ENCODE data around the gene SURF6.
"Not testable (repeated sequence)": the region's sequence is repeated elsewhere in the genome, so short reads cannot be mapped to it uniquely, and the experiment has no call there.

SURF6 gene

DNA sequence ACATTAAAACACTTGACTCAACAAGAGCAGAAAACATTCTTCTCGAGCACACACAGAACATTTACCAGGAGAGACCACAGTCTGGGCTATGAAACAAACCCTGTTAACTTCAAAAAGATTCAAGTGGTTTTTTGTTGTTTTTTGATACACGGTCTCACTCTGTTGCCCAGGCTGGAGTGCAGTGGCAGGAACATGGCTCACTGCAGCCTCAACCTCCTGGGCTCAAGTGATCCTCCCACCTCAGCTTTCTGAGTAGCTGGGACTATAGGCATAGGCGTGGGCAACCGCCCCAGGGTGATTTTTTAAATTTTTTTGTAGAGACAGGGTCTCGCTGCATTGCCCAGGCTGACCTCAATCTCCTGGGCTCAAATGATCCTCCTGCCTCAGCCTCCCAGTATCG, 9.0 kb downstream of the SURF6 start:
- DNase-seq (ENCODE audit: low spot score), result not testable (repeated sequence)

DNA sequence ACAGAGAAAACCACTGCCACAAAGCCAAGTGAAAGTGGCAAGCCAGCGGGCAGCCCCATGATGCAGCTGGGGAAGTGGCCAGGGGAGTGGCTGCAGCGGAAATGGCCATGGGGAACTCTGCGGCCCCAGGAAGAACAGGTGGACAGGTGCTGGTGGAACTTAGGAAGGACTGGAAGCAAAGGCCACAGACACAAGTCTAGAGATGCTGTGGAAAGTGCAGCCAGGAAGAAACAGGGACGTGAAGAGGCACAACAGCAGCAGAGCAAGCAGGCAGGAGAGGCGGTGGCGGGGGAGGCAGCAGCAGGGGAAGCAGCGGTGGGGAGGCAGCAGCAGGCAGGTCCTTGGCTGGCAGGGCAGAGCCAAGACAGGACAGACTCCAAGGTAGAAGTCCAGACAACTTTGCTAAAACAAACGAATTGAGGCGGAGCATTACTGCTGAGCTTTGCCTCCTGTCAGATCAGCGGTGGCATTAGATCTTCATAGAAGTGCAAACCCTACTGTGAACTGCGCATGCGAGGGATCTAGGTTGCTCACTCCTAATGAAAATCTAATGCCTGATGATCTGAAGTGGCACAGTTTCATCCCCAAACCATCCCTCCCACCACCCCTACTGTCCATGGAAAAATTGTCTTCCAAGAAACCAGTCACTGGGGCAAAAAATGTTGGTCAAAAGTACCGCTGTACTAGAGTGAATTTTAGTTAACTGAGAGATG, 11.8 kb downstream of the SURF6 start:
- no peak for DNase-seq (ENCODE audit: low spot score)

DNA sequence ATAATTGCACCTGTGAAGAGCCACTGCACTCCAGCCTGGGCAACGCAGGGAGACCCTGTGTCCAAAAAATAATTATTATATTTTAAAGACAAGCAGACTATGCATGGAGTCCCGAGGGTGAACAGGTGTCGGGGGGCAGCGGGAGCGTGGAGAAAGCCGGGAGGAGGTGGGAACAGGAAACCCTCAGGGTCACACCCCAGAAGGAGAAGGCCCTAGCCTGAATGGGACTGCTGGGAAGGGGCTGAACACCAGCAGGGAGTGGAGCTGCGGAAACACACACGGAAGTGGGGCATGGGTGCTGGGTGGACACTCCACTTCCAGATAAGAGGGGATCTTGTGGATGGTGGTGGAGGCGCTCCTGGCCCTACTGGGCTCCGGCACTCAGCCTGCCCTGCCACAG, 12.8 kb downstream of the SURF6 start:
- no peak for DNase-seq (ENCODE audit: low spot score)

DNA sequence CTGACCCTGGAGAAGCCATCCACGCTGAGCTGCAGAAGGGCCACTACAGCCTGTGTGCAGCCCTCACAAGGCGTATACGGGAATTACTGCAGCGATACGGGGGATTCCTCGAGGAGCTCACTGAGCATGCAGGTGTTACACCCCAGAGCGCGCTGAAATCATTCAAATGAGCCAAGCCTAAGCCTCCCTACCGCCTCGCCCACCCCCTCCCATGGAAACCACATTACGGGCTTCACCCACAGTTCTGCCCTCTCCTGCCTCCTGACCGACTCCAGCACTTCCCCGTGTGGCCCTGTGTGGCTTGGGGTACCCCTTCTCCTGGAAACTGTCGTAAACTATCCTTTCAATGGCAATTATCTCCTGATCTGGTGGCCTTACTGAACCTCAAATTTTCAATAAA, 13.3 kb downstream of the SURF6 start:
- no peak for DNase-seq (ENCODE audit: low spot score)

DNA sequence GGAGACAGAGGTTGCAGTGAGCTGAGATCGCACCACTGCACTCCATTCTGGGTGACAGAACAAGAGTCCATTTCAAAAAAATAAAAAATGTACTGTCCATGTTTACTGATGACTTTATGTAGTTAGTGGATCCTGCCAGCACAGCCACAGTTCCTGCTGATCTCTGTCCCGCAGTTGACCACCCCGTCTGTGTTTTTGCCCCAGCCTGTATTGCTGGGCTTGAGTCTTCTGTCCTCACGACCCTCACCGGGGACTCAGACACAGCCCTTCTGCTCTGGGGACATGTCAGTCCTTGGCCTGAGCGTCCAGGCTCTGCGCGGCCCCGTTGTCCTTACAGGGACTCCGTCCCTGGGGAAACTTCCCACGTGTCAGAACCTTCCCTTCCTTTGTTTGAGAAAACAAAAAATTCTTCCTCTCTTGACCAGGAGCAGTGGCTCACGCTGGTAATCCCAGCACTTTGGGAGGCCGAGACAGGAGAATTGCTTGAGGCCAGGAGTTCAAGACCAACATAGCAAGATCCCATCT, 14.5 kb downstream of the SURF6 start:
- no peak for DNase-seq (ENCODE audit: low spot score)

DNA sequence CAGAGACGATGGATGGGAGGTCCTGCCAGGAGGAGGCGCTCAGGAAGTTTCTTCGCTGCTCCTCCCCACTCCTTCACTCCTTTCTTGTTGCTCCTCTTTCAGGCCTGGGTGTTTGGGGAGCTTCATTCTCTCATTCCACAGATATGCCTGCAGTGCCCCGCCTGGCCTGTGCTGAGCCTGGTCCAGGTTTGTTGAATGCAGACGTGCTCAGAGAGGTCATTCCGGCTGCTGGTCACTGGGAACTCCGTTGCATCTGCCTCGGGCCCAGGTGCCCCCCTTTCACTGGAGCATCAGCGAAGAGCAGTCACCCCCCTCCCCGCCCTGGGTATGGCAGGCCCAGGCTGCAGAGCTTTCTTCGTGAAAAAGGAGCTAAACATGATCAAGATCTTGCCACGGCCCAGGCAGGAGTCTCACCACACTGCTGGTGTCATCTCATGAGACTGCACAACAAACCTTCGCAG, 15.5 kb downstream of the SURF6 start:
- no peak for DNase-seq (ENCODE audit: low spot score)

DNA sequence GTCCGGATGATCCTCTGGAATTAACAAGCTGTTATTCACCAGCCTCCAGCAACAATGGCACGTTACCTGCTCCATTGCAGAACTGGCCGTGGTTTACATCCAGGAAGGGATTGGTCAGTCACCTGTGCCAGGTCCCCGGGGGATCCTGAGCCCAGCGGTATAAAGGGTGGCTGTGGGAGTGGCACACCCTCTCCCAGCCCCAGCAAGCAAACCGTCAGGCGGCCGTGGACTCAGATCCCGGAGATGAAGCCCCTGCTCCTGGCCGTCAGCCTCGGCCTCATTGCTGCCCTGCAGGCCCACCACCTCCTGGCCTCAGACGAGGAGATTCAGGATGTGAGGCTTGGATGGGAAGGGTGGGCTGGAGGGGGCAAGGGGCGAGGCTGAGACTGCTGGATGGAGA, 18.4 kb downstream of the SURF6 start:
- not testable (repeated sequence) for DNase-seq (ENCODE audit: low spot score)

DNA sequence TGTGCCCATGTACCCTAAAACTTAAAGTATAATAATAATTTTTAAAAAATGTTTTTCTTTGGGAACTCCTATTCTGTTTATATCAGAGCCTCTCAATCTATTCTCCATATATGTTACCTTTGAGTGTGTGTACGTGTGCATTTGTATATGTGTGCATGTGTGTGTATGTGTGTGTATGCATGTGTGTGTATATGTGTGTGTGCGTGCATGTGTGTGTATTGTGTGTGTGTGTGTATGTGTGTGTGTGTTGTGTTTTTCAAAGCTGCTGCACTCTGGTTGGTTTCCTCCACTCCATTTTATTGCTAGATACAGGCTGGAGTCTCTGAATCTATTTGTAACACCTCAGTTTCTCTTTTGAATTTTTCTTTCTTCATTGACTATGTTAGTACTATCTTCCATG, 20.0 kb downstream of the SURF6 start:
- DNase-seq (ENCODE audit: low spot score), result no peak

DNA sequence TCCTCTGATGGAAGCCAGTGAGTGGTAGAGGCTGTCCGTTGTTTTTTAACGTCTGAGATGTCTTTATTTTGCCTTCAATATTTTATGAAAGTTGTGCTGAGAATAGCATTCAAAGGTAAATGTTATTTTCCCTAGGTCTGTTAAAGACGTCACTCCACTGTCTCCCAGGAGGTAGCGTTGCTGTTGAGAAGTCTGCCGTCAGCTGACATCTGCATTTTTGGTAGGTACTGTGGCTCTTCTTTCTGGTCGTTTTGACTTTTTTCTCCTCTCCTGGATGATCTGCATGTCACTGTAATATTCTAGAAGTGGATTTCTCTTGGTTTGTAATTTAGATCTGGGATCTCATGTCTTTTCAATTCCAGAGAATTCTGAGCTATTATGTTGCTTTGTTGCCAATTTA, 26.4 kb downstream of the SURF6 start:
- DNase-seq (ENCODE audit: low spot score), result no peak

DNA sequence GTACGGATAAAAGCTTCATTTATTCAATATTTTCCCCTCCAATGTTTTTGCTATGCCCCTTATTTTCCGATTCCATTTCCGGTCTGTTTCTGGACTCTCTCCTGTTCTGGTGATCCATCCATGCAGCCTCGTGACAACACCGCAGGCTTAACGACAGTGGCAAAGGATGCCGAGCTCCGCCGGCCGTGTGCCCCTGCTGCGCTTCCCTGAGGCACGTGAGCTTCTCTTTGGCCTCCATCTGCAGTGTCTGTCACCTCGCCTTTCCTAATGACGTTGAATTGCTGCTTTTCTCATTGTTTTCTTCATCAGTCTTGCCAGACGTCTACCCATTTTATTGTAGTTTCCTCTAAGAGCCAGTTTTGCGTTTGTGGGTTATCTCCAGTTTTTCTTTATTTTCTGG, 28.7 kb downstream of the SURF6 start:
- no peak for DNase-seq (ENCODE audit: low spot score)

DNA sequence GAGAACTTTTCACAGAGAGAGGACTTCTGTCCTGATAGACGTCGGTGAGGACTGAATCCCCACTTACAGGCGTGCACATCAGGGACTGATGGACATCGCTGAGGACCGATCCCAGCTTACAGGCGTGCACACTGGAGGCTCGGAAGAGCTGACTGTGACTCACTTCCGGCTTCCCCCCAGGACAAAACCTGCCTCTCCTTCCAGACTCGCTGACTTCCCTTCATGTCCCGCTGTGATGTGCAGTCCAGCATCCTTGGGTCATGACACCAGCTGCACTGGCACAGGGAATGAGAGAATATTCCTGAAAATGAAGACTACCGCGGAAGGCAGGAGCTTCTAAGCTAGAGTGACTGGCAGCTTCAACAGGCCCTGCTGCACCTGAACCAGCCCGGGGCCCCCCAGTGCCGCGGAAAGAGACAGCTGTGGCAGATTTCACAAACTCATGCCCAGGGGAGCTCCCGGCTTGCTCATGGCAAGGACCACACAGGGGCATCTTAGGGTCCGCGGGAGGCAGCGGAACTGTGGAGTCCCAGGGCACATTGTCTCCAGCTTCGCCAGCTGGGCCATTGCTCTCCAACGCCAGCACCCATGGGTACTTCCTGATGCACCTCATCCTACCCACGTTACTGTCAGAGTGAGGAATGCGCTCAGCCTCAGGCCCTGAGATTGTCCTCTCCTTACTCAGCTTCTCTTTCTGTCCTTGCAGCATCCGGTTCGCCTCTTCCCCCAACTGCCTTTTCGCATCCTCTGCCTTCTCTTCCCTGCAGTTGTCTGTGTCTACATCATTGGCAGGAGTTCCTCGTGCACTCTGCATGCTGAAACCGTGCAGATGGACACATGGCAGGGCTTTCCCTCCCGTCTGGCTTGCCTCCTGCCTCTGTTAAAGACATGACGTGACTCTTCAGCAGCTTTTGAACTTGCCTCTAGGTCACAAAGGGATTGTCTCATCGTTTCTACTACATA, 29.5 kb downstream of the SURF6 start:
- no peak for DNase-seq (ENCODE audit: low spot score)

DNA sequence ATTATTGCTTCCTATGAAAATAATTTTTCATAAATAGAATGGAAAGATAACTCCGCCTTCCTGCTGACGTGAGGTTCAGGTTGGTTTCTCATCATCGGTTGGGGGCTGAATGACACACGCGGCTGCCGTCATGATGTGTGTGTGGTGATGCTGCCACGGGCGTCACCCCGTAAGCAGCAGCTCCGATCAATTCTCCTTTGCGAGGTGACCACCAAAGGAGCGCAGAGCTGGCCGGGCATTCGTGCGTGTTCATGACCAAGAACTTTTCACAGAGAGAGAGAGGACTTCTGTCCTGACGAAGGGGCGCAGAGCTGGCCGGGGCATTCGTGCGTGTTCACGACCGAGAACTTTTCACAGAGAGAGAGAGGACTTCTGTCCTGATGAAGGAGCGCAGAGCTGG, 30.3 kb downstream of the SURF6 start:
- no peak for DNase-seq (ENCODE audit: low spot score)

DNA sequence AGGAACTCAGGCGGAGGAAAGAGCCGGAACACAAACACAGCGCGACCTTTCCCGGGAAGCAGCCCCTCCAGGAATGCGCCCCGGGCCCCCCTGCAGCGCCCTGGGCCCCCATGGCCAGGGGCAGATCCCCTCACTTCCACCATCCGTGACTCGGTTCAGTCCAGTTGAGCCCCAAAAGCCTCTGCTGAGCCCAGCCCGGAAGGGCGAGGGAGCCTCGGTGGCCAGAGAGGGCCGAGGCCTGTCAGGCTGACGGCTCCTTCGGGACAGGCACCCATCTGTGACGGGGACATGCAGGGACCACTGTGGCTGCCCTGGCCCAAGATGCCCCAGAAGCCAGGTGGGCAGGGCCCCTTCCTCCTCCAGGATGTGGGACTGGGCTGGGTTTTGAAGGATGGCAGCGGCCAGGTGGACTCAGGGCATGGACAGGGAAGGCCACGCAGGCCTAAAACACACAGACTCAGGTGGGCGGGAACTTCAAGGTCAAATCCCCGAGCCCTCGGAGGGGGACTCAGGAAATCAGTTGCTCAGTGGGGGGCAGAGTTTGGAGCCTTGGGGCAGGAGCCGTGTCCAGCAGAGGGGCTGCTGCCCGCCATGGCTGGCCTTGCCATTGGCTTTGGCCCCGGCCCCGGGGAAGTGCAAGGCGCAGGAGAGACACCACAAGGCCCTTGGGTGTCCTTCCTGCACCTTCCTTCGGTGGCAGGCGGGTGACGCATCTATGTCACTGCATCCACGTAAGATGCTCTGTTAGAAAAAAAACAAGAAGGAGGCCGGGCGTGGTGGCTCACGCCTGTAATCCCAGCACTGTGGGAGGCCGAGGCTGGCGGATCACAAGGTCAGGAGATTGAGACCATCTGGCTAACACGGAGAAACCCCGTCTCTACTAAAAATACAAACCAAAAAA, 31.3 kb downstream of the SURF6 start:
- no peak for DNase-seq (ENCODE audit: low spot score)

DNA sequence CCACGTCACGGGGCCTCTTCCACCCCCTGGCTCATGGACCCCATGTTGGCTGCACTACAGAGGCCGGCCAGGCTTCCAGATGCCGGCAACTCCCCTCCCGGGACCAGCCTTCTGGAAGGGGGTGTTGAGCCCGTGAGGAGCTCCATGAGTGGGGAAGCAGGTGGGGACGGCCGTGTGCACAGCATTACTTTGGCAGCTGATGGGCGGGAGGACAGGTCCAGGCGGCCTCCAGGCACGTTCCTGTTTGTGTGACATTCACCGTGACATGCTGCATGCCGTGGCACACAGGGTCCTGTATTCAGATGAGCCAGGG, 31.9 kb downstream of the SURF6 start:
- no peak for DNase-seq (ENCODE audit: low spot score)

DNA sequence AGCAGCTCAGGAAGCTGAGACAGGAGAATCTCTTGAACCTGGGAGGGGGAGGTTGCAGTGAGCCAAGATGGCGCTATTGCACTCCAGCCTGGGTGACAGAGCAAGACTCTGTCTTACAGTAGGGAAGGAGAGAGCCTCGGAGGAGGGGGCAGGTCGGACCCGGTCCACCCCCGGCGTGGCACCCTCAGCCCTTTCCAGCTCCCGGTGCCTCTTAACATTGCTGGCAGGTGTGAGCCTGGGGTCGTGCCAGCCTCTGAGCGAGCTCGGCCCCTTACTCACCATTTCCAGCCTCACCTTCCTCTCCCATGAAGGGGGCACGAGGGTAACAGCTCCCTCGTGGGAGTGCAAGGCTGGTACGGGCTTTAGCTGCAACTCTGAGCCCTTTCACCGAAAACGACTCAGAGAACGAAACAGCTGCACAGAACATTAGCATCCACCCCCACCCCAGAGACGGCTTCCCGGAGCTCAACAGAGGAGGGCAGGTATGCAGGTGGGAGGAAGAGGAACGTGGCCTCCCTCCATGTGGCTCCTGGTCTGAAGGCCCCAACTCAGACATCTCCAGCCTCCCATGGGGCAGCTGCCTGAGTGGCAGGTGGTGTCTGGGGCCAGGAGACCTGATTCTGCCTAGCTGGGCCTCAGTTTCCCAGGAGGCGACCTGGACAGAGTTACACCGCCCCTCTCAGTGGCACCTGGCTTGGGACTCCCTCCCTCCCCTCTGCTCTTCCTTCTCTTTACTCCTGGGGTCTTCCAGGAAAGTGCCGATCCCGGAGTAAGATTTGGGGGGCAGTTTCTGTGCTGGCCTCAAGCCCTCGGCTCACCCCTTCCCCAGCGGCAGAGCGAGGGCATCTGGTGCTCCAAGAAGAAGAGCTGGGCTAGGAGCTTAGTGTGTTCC, 32.5 kb downstream of the SURF6 start:
- DNase-seq (ENCODE audit: low spot score), result no peak

DNA sequence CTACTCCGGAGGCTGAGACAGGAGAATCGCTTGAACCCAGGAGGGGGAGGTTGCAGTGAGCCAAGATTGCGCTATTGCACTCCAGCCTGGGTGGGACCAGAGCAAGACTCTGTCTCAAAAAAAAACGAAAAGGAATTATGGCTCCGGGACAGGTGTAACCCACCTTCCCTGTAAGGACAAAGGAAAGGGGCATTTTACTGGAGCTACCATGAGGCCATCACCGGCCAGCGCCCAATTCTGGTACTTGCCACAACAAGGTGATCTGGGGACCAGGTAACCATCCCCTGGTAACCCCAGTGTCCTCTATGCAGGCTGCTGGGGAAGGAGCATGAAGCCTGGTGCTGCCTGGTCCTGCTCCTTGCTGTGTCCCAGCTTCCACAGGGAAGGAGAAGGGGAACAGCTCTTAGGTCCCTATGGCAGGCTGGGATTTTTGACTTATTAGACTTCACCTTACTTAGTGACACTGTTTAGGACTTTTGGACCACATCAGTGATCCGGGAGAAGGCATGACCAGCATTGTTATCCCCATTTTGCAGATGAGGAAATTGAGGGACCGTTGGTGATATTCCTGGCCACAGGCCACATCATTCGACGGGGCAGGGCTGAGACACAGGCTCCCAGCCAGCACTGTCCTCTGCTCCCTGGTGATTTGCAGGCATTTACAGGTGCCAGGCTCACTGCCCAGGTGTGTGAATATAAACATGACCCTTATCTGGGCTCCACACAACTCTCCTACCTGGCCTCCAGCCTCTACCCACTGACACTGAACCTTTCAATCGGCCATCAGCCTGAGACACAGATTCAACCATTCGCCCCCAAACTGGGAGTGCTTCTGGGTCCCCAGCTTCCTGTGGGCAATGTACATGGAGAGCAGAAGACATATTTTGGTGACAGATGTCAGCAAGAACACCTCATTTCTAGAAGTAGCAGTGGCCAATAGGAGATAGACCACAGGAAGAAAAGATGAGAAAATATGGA, 34.4 kb downstream of the SURF6 start:
- DNase-seq (ENCODE audit: low spot score), result no peak

DNA sequence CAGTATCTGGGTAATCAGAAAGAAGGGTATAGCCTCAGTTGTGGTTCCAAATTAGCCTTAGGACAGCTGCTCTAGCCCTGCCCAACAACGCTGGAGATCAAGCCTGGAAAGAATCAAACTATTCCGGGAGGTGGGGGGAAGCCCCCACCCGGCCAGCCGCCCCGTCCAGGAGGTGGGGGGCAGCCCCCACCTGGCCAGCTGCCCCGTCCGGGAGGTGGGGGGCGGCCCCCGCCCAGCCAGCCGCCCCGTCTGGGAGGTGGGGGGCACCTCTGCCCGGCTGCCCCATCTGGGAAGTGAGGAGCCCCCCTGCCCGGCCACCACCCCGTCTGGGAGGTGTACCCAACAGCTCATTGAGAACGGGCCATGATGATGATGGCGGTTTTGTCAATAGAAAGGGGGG, 36.0 kb downstream of the SURF6 start:
- not testable (repeated sequence) for DNase-seq (ENCODE audit: low spot score)

DNA sequence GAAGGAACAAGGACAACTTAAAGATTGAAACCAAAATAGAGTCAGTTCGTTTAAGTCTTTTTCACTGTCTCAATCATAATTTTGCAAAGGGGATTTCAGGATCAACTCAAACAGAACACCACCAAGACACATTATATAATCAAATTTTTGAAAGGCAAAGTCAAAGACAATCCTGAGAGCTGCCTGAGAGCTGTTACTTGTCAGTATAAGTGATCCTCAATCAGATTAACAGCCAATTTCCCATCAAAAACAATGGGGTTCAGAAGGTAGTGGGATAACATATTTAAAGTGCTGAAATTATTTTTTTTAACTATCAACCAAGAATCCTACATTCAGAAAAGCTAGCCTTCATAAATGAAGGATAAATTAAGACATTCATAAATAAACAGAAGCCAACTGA, 41.7 kb downstream of the SURF6 start:
- no peak for DNase-seq (ENCODE audit: low spot score)

DNA sequence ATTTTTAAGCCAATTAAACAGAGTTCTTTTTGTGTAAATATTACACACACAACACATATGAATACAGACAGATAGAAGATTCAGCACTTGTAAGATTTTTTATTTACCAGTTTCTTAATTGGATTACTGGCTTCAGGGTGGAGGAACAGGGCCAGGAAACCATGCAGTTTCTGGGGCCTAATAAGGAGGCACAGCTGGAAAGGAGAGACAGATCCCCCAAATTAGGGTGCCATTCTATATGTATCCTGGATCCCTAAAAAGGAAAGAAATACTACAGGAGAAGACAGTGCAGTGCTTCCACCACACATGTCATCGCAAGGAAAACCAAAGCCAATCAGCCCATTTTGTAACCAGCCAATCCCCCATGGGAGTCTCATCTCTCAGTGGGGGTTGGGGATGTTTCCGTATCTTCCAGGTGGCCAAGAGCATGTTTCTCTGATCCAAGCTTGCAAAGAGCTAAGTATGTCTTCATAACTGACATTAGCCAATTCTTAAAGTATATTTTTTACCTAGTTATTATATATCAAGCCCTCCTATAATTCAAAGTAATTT, 45.2 kb downstream of the SURF6 start:
- no peak for DNase-seq (ENCODE audit: low spot score)

DNA sequence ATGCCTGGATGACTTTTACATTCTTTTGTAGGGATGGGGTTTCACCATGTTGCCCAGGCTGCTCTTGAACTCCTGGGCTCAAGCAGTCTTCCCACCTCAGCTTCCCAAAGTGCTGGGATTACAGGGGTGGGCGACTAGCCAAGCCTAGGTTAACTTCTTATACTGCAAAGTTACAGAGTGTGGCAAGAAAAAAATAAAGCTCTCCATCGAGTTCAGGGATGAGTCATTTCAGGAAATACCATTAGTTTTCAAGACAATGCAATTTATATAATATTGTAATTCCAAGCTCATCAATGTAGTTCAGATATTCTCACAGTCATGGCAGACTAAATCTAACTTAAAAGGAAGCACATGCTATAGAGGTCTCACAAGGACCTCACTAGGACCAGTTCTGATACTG, 49.5 kb downstream of the SURF6 start:
- DNase-seq (ENCODE audit: low spot score), result no peak
